ENCODE results near the gene DUSP22. TPM values are rescaled to one million over a fixed set of nuclear protein-coding genes. Genes with fewer than 3 reads are reported as not detected.

DUSP22 gene
- total RNA-seq, 3 donors from 2014 or later: 27.5 to 80.6 (median 29.1) TPM

DNA sequence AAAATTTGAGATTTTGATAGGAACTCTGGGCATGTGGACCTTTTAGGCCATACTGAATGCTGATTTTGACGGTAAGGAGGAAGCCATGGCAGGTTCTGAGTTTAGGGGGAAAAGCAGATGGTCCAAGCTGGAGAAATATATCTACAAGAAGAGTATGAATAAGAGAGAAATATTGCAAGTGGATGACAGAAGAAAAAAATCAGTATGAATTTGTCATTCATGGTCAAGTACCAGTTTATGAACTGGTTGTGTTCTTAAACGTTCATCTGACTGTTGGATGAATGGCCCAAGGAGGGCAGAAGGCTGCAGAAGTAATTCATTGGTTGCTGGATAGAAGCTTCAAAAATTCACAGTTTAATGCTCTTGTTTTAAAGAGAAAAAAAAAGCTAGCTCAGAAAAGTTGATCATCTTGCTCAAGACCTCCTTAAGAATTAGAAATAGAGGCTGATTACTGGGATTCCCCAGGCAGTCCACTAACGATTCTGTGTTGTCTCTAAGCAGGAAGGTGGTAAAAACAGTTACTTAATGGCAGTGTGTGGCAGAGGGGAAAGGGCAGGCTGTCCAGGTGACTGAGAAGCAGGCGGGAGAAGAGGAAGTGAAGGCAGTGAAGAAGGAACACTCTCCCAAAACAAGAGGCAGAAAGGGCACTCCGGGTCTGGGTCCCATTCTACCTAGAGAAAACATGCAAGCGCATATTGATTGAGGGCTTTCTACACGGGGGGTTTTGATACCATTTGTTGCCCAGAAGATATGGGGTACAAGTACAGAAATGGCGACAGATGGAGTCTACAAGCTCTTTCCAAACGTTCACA is 2.0 kb upstream of the DUSP22 start:
- DNase-seq (no peak), ATAC-seq (no peak)
- Histone ChIP-seq H3K4me1 (ENCODE audit: low read depth) (no peaks in the 10 kb centered on the region), H3K4me3 (no peak overlapping the region), H3K9me3 (no peaks in the 10 kb centered on the region), H3K36me3 (ENCODE audit: low read depth) (no peaks in the 10 kb centered on the region)
- intact Hi-C loops (cut with DNase I, micrococcal nuclease): no loop called here
- TF ChIP-seq, protein P1, sequence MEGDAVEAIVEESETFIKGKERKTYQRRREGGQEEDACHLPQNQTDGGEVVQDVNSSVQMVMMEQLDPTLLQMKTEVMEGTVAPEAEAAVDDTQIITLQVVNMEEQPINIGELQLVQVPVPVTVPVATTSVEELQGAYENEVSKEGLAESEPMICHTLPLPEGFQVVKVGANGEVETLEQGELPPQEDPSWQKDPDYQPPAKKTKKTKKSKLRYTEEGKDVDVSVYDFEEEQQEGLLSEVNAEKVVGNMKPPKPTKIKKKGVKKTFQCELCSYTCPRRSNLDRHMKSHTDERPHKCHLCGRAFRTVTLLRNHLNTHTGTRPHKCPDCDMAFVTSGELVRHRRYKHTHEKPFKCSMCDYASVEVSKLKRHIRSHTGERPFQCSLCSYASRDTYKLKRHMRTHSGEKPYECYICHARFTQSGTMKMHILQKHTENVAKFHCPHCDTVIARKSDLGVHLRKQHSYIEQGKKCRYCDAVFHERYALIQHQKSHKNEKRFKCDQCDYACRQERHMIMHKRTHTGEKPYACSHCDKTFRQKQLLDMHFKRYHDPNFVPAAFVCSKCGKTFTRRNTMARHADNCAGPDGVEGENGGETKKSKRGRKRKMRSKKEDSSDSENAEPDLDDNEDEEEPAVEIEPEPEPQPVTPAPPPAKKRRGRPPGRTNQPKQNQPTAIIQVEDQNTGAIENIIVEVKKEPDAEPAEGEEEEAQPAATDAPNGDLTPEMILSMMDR (IDR thresholded peaks at IDR 0.05): no peak

DNA sequence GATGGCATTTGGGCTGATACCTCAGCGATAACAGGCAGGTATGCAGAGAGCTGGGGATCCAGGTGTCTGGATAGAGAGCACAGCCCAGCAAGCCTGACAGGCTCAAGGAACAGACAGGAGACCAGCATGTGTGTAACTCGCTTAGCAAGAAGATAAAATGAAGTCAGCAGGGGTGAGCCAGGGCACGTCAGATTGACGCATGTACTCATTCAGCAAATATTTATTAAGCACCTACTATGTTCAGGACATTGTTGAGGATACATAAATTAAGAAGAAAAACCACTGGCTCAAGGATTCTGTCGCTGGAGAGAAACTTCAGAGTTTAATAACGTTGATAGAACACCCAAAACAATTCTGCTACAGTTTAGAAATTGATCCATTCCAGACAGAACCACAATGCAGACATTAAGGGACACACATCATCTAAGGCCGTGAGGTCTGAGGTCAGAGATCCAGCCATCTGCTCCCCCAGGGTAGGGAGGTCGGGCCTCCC is 1.0 kb upstream of the DUSP22 start:
- peaks cover 6% of the 10 kb centered on the region for H3K4me1 ChIP-seq (ENCODE audit: low read depth)
- DNase-seq (no peak), ATAC-seq (no peak)
- H3K4me3 ChIP-seq: peak overlapping the region; percentile 37
- no peaks in the 10 kb centered on the region for H3K9me3 ChIP-seq
- H3K36me3 ChIP-seq (ENCODE audit: low read depth): no peaks in the 10 kb centered on the region
- TF ChIP-seq, protein P1 (IDR thresholded peaks at IDR 0.05): no peak
- intact Hi-C loops (cut with DNase I, micrococcal nuclease): no loop called here

DNA sequence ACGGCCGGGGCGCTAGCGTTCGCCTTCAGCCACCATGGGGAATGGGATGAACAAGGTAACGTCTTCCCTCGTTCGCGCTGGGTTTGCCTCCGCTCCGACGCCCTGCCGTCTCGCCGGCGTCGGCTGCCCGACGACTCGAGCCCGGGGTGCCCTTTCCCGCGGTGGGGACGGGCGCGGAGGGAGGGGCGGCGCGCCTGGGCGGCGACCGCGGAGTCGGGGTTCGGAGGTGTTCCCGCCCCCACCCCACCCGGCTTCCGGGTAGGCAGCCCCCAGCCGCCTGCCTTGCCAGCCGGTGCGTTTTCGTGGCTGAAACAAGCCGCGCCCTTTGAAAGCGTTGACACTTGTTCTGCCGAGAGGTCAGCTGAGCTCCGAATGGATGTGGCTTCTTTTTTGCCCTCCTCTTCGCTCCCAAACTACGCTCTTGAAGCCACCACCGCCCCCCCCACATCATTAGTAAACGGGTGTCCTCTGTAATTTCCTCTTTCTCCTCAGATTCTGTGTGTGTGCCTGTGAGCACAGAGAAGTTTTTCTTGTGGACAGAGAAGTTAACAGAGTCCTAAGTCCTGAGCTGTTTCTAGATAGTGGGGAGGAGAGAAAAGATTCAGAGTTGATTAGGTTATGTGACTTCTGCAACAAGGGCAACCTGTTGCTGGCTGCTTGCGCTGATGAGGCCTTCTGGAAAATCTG is 362 bp downstream of the DUSP22 start:
- peak; percentile 83 to 93 (median 85) for DNase-seq
- no peaks in the 10 kb centered on the region for H3K9me3 ChIP-seq
- intact Hi-C loops (cut with DNase I, micrococcal nuclease): no loop called here
- H3K4me1 ChIP-seq (ENCODE audit: low read depth): peaks cover 7% of the 10 kb centered on the region
- H3K36me3 ChIP-seq (ENCODE audit: low read depth): no peaks in the 10 kb centered on the region
- H3K4me3 ChIP-seq: peak overlapping the region; percentile 37
- TF ChIP-seq, protein P1 (IDR thresholded peaks at IDR 0.05): no peak
- ATAC-seq: peak; percentile 61

DNA sequence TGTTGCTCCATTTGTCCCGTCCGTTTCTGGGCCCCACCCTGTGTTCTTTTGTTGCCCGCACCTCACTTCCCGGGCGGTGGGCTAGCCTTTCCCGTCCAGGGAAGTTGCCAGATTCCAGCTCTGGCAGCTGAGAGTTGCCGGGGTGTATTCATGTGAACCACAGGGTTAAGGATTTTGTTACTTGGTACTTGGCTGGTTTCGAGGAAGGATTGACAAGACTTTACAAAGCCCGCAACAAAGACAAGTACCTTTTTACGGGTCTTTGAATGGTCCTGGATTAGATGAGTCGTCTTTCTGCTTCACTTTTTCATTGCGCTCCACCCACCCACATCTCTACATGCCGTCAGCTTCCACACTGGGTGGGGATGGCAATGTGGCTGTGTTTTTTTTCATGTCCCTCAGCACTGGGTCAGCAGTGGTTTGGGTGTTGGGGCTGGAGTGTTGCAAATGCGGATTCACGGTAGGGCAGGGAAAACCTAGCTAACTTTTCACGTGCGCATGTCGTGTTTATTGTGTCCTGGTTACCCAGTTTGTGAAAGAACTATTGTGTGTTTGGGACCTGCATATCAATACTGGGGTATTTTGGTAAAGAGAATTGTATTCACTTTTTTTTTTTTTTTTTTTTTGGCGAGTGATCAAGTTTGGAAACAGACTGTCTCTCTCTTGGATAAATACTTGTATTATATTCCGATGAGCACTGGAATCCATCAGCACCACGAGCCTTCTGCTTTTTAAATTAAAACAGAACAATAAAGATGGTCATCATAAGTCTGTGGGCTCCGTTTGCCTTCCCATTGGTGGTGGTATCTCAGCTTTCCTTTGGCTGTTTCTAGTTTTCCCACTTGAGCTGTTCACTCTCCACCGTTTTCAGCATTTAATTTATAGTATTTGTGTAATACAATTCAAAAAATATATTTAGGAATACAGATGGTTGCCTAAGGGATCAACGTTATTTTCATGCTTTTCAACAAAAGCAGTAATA is 1.2 kb downstream of the DUSP22 start:
- H3K9me3 ChIP-seq: no peaks in the 10 kb centered on the region
- H3K4me3 ChIP-seq: peak overlapping the region; percentile 37
- TF ChIP-seq, protein P1 (IDR thresholded peaks at IDR 0.05): no peak
- intact Hi-C loops (cut with DNase I, micrococcal nuclease): no loop called here
- no peaks in the 10 kb centered on the region for H3K36me3 ChIP-seq (ENCODE audit: low read depth)
- ATAC-seq (no peak), DNase-seq (peak; percentile 56 to 68 (median 67))
- peaks cover 7% of the 10 kb centered on the region for H3K4me1 ChIP-seq (ENCODE audit: low read depth)

Data from mucosa of descending colon (tissue), 3 donors.